Heart left ventricle (tissue), 16 donors: Measurements from ENCODE around the gene PAIP2B. TPM values are rescaled to one million over a fixed set of nuclear protein-coding genes. Genes with fewer than 3 reads are reported as not detected.

Experiments
- ATAC-seq, 4 donors: fragments of 200-7000 bp; cut with Tn5 transposase; one replicate each; pipeline ENCODE4 v1.9.1; 2020 to 2022; ENCODE audit warnings: moderate library complexity in 4 of 4, mild to moderate bottlenecking in 3 of 4, moderate number of reproducible peaks in 1 of 4
- DNase-seq, 5 donors: peaks; one replicate each; pipeline ENCODE4 v3.0.0-alpha.2; 2020
- H3K27ac ChIP-seq, 12 donors: fragments of 200-600 bp; sonication (generic) in 4 of 12; one replicate each; pipeline versions ENCODE4 v1.5.0 to v1.8.0; 2016 to 2022; ENCODE audit warnings: mild to moderate bottlenecking in 2 of 12
- H3K27me3 ChIP-seq, 9 donors: fragments of 200-600 bp; sonication (generic) in 2 of 9; one replicate each; pipeline versions ENCODE4 v1.5.1 to v1.8.0; 2016 to 2022; ENCODE audit warnings: mild to moderate bottlenecking in 3 of 9
- H3K36me3 ChIP-seq, 9 donors: fragments of 200-600 bp; sonication (generic) in 2 of 9; one replicate each; pipeline versions ENCODE4 v1.5.0 to v1.8.0; 2018 to 2022; ENCODE audit warnings: mild to moderate bottlenecking in 2 of 9
- H3K4me1 ChIP-seq, 12 donors: fragments of 200-600 bp; sonication (generic) in 4 of 12; one replicate each; pipeline versions ENCODE4 v1.5.0 to v1.8.0; 2016 to 2022; ENCODE audit warnings: mild to moderate bottlenecking in 3 of 12
- H3K4me3 ChIP-seq, 12 donors: fragments of 200-600 bp; sonication (generic) in 4 of 12; one replicate each; pipeline versions ENCODE4 v1.5.0 to v1.8.0; 2017 to 2022; ENCODE audit warnings: mild to moderate bottlenecking in 9 of 12, moderate library complexity in 4 of 12
- H3K9me3 ChIP-seq, 12 donors: fragments of 200-600 bp; sonication (generic) in 4 of 12; one replicate each; pipeline versions ENCODE4 v1.5.0 to v1.8.0; 2016 to 2022; ENCODE audit warnings: mild to moderate bottlenecking in 1 of 12
- CTCF ChIP-seq, 12 donors: fragments of 200-600 bp; sonication (generic) in 4 of 12; IDR thresholded peaks; one replicate each; pipeline versions ENCODE4 v1.5.0 to v1.8.0; 2018 to 2022; ENCODE audit warnings: antibody characterized with exemption in 12 of 12, mild to moderate bottlenecking in 5 of 12
- POLR2A ChIP-seq, 2 donors: fragments of 450-650 bp; IDR thresholded peaks; one replicate each; pipeline ENCODE4 v1.6.1; 2017; ENCODE audit warnings: antibody characterized with exemption in 2 of 2, mild to moderate bottlenecking in 2 of 2, moderate library complexity in 2 of 2
- WGBS, 4 donors: extraction: QIAGEN DNeasy Blood & Tissue Kit in 2 of 4; methylation state at CpG; one replicate each; pipeline versions ENCODE4 v1.1.5 to v1.1.7; 2013 to 2018; 5-methylcytosine and 5-hydroxymethylcytosine counted together
- intact Hi-C, 10 donors: fragments of 100-400 bp; cut with DNase I; formaldehyde crosslinking; loops; one replicate each; pipeline versions ENCODE4 v1.11.1 to v1.14.2; 2022
- polyA plus RNA-seq, 2 donors: library from polyadenylated mRNA; stranded (reverse); fragments of 200-250 nt; gene quantifications; one replicate each; pipeline ENCODE4 v1.2.3, GENCODE V29; 2013
- total RNA-seq, 9 donors: library from RNA; depleted of rRNA in 2 of 9; stranded (reverse); fragments of >200 nt in 2 of 9; fragmentation: NEBNext Ultra II Directional in 3 of 9; extraction: Animal tissue kit (Norgen Biotek cat#: 25700) in 3 of 9; gene quantifications; one replicate each; pipeline versions ENCODE4 v1.1.0 to v1.2.4, GENCODE V29; 2016 to 2023
- donor health status: ischemic (EF 13 %, LVEDD 7.1; RV severe dilation, severe dysfunction).
- donor health status: healthy with polysubstance abuse.
- donor health status: DM: no; HTN: yes; CAD: no.
- donor health status: DM: no; HTN: no; CAD: no.
- donor health status: ischemic (EF 25% LVEDD 6.9; RV normal size, moderate dysfunction).
- donor health status: ischemic (EF 25% LVEDD 5.7; RV mildly dilated, moderate dysfunction).
- donor health status: healthy.
- donor health status: DM: yes; HTN: yes; CAD: no.
- donor health status: ischemic (EF 35%, LVEDD 5.7; RV mildly dilated, moderate dysfunction).
- donor health status: nonischemic (EF 11% LVEDD 7.7; RV severe dilation, severe dysfunction).
- donor health status: DM: yes; HTN: yes; CAD: no.
- donor health status: PGD.
- donor health status: ischemic (EF 29% LVEDD 5.4; RV normal size, mild dysfunction).
- donor health status: nonischemic (EF 23%, LVEDD 6.1; RV moderate dilation, normal function).

PAIP2B gene
- total and polyA plus RNA-seq, 11 donors, result 11.9 to 89.0 (median 53.2) TPM

DNA sequence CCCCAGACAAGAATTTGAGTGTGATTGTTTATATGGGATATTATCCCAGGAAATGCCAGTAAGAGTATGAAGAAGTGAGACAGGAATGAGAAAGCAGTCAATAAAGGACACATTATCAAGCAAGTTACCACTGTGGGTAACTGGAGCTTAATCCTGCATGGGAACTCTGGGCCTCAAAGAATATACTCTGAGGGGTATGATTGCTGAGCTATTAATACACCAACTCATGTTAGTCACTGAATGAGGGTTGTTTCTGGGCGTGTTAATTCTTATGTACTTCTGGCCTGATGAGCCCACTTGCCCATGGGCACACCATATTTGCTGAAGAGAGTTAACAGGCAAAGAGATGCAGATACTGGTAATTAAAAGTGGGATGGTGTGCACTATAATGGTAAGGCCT, 26.6 kb upstream of the PAIP2B start:
- peak overlapping the region in 8 of 12 donors; percentile 6 to 63 (median 36) for H3K27ac ChIP-seq
- 35 to 48% (median 41%) methylated on average over 1 of the region's 1 CpG for WGBS, 4 donors
- peak; percentile 73 to 78 (median 74) for ATAC-seq

GRCh38 chr2:71252862-71253261, 26.0 kb upstream of the PAIP2B start:
- no peak for DNase-seq
- no peaks in the 10 kb centered on the region for H3K27me3 ChIP-seq
- H3K9me3 ChIP-seq, result no peaks in the 10 kb centered on the region
- H3K36me3 ChIP-seq, result no peaks in the 10 kb centered on the region
- no peak for TF ChIP-seq CTCF (IDR thresholded peaks at IDR 0.05)
- TF ChIP-seq POLR2A (IDR thresholded peaks at IDR 0.05), result no peak
- H3K27ac ChIP-seq, result peak overlapping the region in 1 of 12 donors; percentile 57
- WGBS, 4 donors, result 75 to 88% (median 84%) methylated on average over 3 of the region's 3 CpGs
- intact Hi-C loops, result no loop called here
- peaks cover 0 to 12% (median 0%) of the 10 kb centered on the region in 12 donors for H3K4me1 ChIP-seq
- H3K4me3 ChIP-seq, result no peak overlapping the region
- no peak for ATAC-seq

More for the DNA sequence above, 26.6 kb upstream of the PAIP2B start:
- H3K4me3 ChIP-seq, result no peak overlapping the region
- H3K36me3 ChIP-seq, result no peaks in the 10 kb centered on the region
- peaks cover 0 to 12% (median 0%) of the 10 kb centered on the region in 12 donors for H3K4me1 ChIP-seq
- TF ChIP-seq CTCF (IDR thresholded peaks at IDR 0.05), result no peak
- TF ChIP-seq POLR2A (IDR thresholded peaks at IDR 0.05), result no peak
- H3K9me3 ChIP-seq, result no peaks in the 10 kb centered on the region
- no peaks in the 10 kb centered on the region for H3K27me3 ChIP-seq
- no peak for DNase-seq
- intact Hi-C loops, result no loop called here

DNA sequence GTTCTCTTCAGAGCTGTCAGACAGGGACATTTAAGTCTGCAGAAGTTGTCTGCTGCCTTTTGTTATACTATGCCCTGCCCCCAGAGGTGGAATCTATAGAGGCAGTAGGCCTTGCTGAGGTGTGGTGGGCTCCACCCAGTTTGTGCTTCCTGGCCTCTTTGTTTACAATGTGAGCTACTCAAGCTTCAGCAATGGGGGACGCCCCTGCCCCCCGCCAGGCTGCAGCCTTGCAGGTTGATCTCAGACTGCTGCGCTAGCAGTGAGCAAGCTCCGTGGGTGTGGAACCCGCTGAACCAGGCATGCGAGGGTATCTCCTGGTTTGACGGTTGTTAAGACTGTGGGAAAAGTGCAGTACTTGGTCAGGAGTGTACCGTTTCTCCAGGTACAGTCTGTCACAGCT, 24.0 kb upstream of the PAIP2B start:
- Histone ChIP-seq H3K36me3 (no peaks in the 10 kb centered on the region), H3K9me3 (peaks cover 0 to 6% (median 0%) of the 10 kb centered on the region in 12 donors), H3K4me1 (peaks cover 0 to 11% (median 0%) of the 10 kb centered on the region in 12 donors), H3K27me3 (no peaks in the 10 kb centered on the region), H3K4me3 (no peak overlapping the region), H3K27ac (no peak overlapping the region)
- intact Hi-C loops, result no loop called here
- DNase-seq, result no peak
- WGBS, 4 donors, result 91 to 93% (median 92%) methylated on average over 6 to 8 of the region's 8 CpGs
- ATAC-seq, result no peak
- TF ChIP-seq POLR2A (IDR thresholded peaks at IDR 0.05), result no peak
- TF ChIP-seq CTCF (IDR thresholded peaks at IDR 0.05), result no peak

GRCh38 chr2:71244302-71244660, 17.4 kb upstream of the PAIP2B start:
- peaks cover 0 to 39% (median 7%) of the 10 kb centered on the region in 12 donors for H3K4me1 ChIP-seq
- no peak for TF ChIP-seq POLR2A (IDR thresholded peaks at IDR 0.05)
- TF ChIP-seq CTCF (IDR thresholded peaks at IDR 0.05), result no peak
- ATAC-seq, result peak in 2 of 4 donors; percentile 7 to 19
- H3K4me3 ChIP-seq, result no peak overlapping the region
- H3K9me3 ChIP-seq, result peaks cover 0 to 6% (median 0%) of the 10 kb centered on the region in 12 donors
- WGBS, 4 donors, result 25 to 42% (median 36%) methylated on average over 1 of the region's 1 CpG
- H3K27me3 ChIP-seq, result no peaks in the 10 kb centered on the region
- intact Hi-C loops, result loop anchor here in 1 of 10 donors (5.0 kb wide), 1 partner anchor 33 kb away; no protein-coding TSS in a partner anchor
- H3K27ac ChIP-seq, result peak overlapping the region in 9 of 12 donors; percentile 44 to 79 (median 73)
- no peaks in the 10 kb centered on the region for H3K36me3 ChIP-seq
- no peak for DNase-seq
